Mesodermal cell (in vitro differentiated cells): ENCODE measurements around the gene OR1L8.

Experiments
- H3K27ac ChIP-seq: 2 replicates; pipeline ENCODE4 v1.7.0; 2013; ENCODE audit warnings: mild to moderate bottlenecking, low read depth, low read length, moderate library complexity; ENCODE audit not compliant: severe bottlenecking
- H3K36me3 ChIP-seq: 2 replicates; pipeline ENCODE4 v1.7.1; 2013; ENCODE audit warnings: mild to moderate bottlenecking, low read length, moderate library complexity; ENCODE audit not compliant: control insufficient read depth, insufficient read depth
- H3K4me1 ChIP-seq: one replicate; pipeline ENCODE4 v1.7.1; 2013; ENCODE audit warnings: mild to moderate bottlenecking, low read length; ENCODE audit not compliant: insufficient read depth, control insufficient read depth, poor library complexity, severe bottlenecking
- H3K4me3 ChIP-seq: 2 replicates; pipeline ENCODE4 v1.7.0; 2013; ENCODE audit warnings: low read length, control low read depth, mild to moderate bottlenecking; ENCODE audit not compliant: insufficient read depth, poor library complexity, severe bottlenecking; ENCODE audit errors: extremely low read depth
- H3K9me3 ChIP-seq: 2 replicates; pipeline ENCODE4 v1.7.1; 2013; ENCODE audit warnings: mild to moderate bottlenecking, low read length, moderate library complexity; ENCODE audit not compliant: control insufficient read depth
- WGBS, 2 experiments: methylation state at CpG; one replicate each; pipeline ENCODE4 v1.1.5; 2013; ENCODE audit warnings: missing lambda C conversion rate in 2 of 2; ENCODE audit not compliant: insufficient coverage in 2 of 2; 5-methylcytosine and 5-hydroxymethylcytosine counted together

OR1L8 gene

DNA sequence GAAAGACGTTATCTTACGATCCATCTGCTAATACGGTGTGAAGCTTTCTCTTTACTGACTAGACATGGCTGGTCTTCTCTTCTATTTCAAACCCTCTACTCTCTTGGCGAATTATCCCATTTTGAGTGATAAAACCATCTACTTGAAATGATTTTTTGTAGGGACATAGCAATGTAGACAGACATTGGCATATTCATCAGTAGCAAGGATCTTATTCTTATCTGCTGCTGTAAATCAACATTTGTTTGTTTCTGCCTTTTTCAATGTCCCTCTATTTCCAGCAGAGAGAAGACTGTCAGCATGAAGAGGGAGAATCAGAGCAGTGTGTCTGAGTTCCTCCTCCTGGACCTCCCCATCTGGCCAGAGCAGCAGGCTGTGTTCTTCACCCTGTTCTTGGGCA is 64.3 kb downstream of the OR1L8 start, which contains the start of gene OR1J4:
Gene OR1J4 (plus strand): TSS at position 301 of the 400 bp plus-strand sequence. CDS start 0 bp downstream, at position 301.
- H3K9me3 ChIP-seq, result no peaks in the 10 kb centered on the region
- no peak within 1 kb of the TSS for H3K4me3 ChIP-seq
- no peaks in the 10 kb centered on the region for H3K36me3 ChIP-seq
- no peak within 1 kb of the TSS for H3K27ac ChIP-seq
- 88 to 92% methylated on average over 3 of the region's 4 CpGs for WGBS, 2 experiments
- H3K4me1 ChIP-seq, result no peaks in the 10 kb centered on the region

DNA sequence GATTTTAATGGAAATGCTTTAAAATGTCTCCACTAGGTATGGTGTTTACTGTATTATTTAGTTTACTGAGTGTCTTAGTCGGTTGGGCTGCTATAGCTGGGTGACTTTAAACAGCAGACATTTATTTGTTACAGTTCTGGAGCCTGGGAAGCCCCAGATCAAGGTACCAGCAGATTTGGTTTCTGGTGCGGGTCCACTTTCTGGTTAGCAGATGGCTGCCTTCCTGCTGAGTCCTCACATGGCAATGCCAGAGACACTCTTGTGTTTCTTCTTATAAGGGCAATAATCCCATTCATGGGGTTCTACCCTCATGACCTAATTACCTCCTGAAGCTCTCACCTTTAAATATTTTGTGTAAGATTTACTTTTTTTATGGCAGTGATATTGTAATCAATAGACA is 65.0 kb downstream of the OR1L8 start:
- Histone ChIP-seq H3K27ac (no peak overlapping the region), H3K9me3 (no peaks in the 10 kb centered on the region), H3K4me1 (no peaks in the 10 kb centered on the region), H3K36me3 (no peaks in the 10 kb centered on the region), H3K4me3 (no peak overlapping the region)
- WGBS, 2 experiments, result 14 to 30% methylated on average over 2 of the region's 2 CpGs
